ENCODE measurements around the gene TBC1D19.
"Not testable (repeated sequence)": the region's sequence is repeated elsewhere in the genome, so short reads cannot be mapped to it uniquely, and the experiment has no call there.

Gene TBC1D19

GRCh38 chr4:26581341-26581740 lies 2.5 kb upstream of the TBC1D19 start:
- DNase-seq; CTCF ChIA-PET; H3K36me3 ChIP-seq (ENCODE audit: control insufficient read depth in 4 of 4, insufficient read depth in 4 of 4, low read length in 3 of 4); H3K9me3 ChIP-seq (ENCODE audit: control extremely low read depth in 1 of 5, control insufficient read depth in 4 of 5, insufficient read depth in 2 of 5, low read depth in 1 of 5, low read length in 4 of 5); POLR2A ChIA-PET; H3K27ac ChIP-seq (ENCODE audit: insufficient read depth in 1 of 2, low read depth in 1 of 2, low read length in 2 of 2, poor library complexity in 1 of 2, severe bottlenecking in 2 of 2); H3K4me3 ChIP-seq (ENCODE audit: control insufficient read depth in 1 of 7, extremely low read depth in 1 of 7, insufficient read depth in 4 of 7, low read depth in 2 of 7, low read length in 6 of 7); H3K27me3 ChIP-seq (replicated peaks in 2 of 5; ENCODE audit: control insufficient read depth in 4 of 5, insufficient read depth in 5 of 5, low read length in 4 of 5): not testable (repeated sequence)
- no CpG with 5 or more reads among the region's 4 CpGs for WGBS (ENCODE audit: insufficient coverage)
- peaks cover 5 to 14% (median 7%) of the 10 kb centered on the region in 4 experiments for H3K4me1 ChIP-seq (ENCODE audit: control extremely low read depth in 1 of 4, control insufficient read depth in 4 of 4, insufficient read depth in 4 of 4, low read length in 3 of 4)

DNA sequence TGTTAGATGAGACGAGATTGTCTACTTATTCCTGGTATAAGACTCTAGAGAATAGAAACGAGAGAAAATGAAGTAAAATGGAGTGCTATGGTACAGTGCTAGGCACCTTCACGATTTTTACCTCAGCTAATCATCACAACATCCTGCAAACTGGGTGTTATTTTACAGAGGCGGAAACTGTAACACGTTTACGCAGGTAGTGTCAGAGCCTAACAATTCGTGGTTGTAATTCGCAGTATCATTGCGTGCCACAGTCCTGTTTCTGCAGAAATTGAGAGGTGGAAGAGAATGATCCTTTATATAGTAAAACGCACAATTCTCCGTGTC lies 383 bp upstream of the TBC1D19 start:
- Histone ChIP-seq H3K4me3 (ENCODE audit: control insufficient read depth in 1 of 7, extremely low read depth in 1 of 7, insufficient read depth in 4 of 7, low read depth in 2 of 7, low read length in 6 of 7) (peak overlapping the region; percentile 73 to 99 (median 87)), H3K4me1 (ENCODE audit: control extremely low read depth in 1 of 4, control insufficient read depth in 4 of 4, insufficient read depth in 4 of 4, low read length in 3 of 4) (peaks cover 5 to 14% (median 7%) of the 10 kb centered on the region in 4 experiments), H3K27ac (ENCODE audit: insufficient read depth in 1 of 2, low read depth in 1 of 2, low read length in 2 of 2, poor library complexity in 1 of 2, severe bottlenecking in 2 of 2) (peak overlapping the region; percentile 44 to 76), H3K27me3 (replicated peaks in 2 of 5; ENCODE audit: control insufficient read depth in 4 of 5, insufficient read depth in 5 of 5, low read length in 4 of 5) (no peaks in the 10 kb centered on the region), H3K9me3 (ENCODE audit: control extremely low read depth in 1 of 5, control insufficient read depth in 4 of 5, insufficient read depth in 2 of 5, low read depth in 1 of 5, low read length in 4 of 5) (no peaks in the 10 kb centered on the region), H3K36me3 (ENCODE audit: control insufficient read depth in 4 of 4, insufficient read depth in 4 of 4, low read length in 3 of 4) (no peaks in the 10 kb centered on the region)
- WGBS (ENCODE audit: insufficient coverage): 0% methylated on average over 7 of the region's 11 CpGs
- DNase-seq: no peak
- ChIA-PET POLR2A (interaction anchor here (0.7 kb wide), 1 partner anchor 244 kb away, joined by 8 read pairs; no protein-coding TSS in a partner anchor), CTCF (interaction anchor here (0.8 to 0.9 kb wide), 2 partner anchors 140 to 164 kb away, joined by 3 read pairs; no protein-coding TSS in a partner anchor)

DNA sequence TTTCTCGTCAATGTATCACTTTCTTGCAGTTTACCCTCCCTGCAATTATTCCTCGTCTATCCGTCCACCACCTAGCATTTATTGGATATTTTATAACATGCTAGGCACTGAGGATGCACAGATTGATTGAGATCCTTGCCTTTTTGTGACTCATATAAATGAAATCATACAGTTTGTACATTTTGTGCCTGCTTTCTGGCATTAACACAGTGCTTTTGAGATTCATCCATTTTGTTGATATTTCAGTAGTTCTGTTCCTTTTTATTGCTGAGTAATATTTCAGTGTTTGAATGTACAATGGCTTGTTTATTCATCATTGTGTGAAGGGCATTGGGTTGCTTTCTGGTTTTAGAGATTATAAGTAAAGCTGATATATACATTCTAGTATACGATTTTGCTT lies 841 bp downstream of the TBC1D19 start:
- Histone ChIP-seq H3K4me3 (ENCODE audit: control insufficient read depth in 1 of 7, extremely low read depth in 1 of 7, insufficient read depth in 4 of 7, low read depth in 2 of 7, low read length in 6 of 7) (peak overlapping the region in 6 of 7 experiments; percentile 83 to 99 (median 90)), H3K36me3 (ENCODE audit: control insufficient read depth in 4 of 4, insufficient read depth in 4 of 4, low read length in 3 of 4) (no peaks in the 10 kb centered on the region), H3K27me3 (replicated peaks in 2 of 5; ENCODE audit: control insufficient read depth in 4 of 5, insufficient read depth in 5 of 5, low read length in 4 of 5) (no peaks in the 10 kb centered on the region), H3K4me1 (ENCODE audit: control extremely low read depth in 1 of 4, control insufficient read depth in 4 of 4, insufficient read depth in 4 of 4, low read length in 3 of 4) (peaks cover 5 to 14% (median 7%) of the 10 kb centered on the region in 4 experiments), H3K27ac (ENCODE audit: insufficient read depth in 1 of 2, low read depth in 1 of 2, low read length in 2 of 2, poor library complexity in 1 of 2, severe bottlenecking in 2 of 2) (no peak overlapping the region), H3K9me3 (ENCODE audit: control extremely low read depth in 1 of 5, control insufficient read depth in 4 of 5, insufficient read depth in 2 of 5, low read depth in 1 of 5, low read length in 4 of 5) (no peaks in the 10 kb centered on the region)
- ChIA-PET POLR2A (no interaction called here), CTCF (no interaction called here)
- no CpG with 5 or more reads among the region's 4 CpGs for WGBS (ENCODE audit: insufficient coverage)
- peak in 2 of 3 donors; percentile 4 to 15 for DNase-seq

- Histone ChIP-seq H3K4me3 (ENCODE audit: control insufficient read depth in 1 of 7, extremely low read depth in 1 of 7, insufficient read depth in 4 of 7, low read depth in 2 of 7, low read length in 6 of 7) (no peak overlapping the region), H3K9me3 (ENCODE audit: control extremely low read depth in 1 of 5, control insufficient read depth in 4 of 5, insufficient read depth in 2 of 5, low read depth in 1 of 5, low read length in 4 of 5) (peaks cover 0 to under 1% (median 0%) of the 10 kb centered on the region in 5 experiments), H3K36me3 (ENCODE audit: control insufficient read depth in 4 of 4, insufficient read depth in 4 of 4, low read length in 3 of 4) (no peaks in the 10 kb centered on the region), H3K27ac (ENCODE audit: insufficient read depth in 1 of 2, low read depth in 1 of 2, low read length in 2 of 2, poor library complexity in 1 of 2, severe bottlenecking in 2 of 2) (no peak overlapping the region), H3K27me3 (replicated peaks in 2 of 5; ENCODE audit: control insufficient read depth in 4 of 5, insufficient read depth in 5 of 5, low read length in 4 of 5) (no peaks in the 10 kb centered on the region), H3K4me1 (ENCODE audit: control extremely low read depth in 1 of 4, control insufficient read depth in 4 of 4, insufficient read depth in 4 of 4, low read length in 3 of 4) (peaks cover 0 to 1% (median under 1%) of the 10 kb centered on the region in 4 experiments)
- WGBS (ENCODE audit: insufficient coverage): no CpG with 5 or more reads among the region's 2 CpGs
- CTCF ChIA-PET: no interaction called here
- POLR2A ChIA-PET: no interaction called here
- no peak for DNase-seq
Observed at GRCh38 chr4:26589705-26590104, 5.8 kb downstream of the TBC1D19 start.

DNA sequence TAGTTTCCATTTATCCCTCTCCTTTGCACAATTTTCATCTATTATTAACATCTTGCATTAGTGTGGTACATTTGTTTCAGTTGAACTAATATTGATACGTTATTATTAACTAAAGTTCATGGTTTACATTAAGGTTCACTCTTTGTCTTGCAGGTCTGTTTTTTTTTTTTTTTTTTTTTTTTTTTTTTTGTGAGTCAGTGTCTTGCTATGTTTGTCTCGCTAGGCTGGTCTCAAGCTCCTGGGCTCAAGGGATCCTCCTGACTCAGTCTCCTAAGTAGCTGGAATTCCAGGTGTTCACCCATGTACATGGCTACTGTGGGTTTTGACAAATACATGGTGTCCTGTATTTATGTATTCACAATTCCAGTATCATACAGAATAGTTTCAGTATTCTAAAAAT lies 6.8 kb downstream of the TBC1D19 start:
- no peaks in the 10 kb centered on the region for H3K4me1 ChIP-seq (ENCODE audit: control extremely low read depth in 1 of 4, control insufficient read depth in 4 of 4, insufficient read depth in 4 of 4, low read length in 3 of 4)
- WGBS (ENCODE audit: insufficient coverage): no CpG with 5 or more reads among the region's 2 CpGs
- ChIA-PET POLR2A (interaction anchor here (0.5 kb wide), 1 partner anchor 1095 kb away, joined by 4 read pairs; no protein-coding TSS in a partner anchor), CTCF (no interaction called here)
- DNase-seq: no peak
- no peak overlapping the region for H3K27ac ChIP-seq (ENCODE audit: insufficient read depth in 1 of 2, low read depth in 1 of 2, low read length in 2 of 2, poor library complexity in 1 of 2, severe bottlenecking in 2 of 2)
- no peaks in the 10 kb centered on the region for H3K36me3 ChIP-seq (ENCODE audit: control insufficient read depth in 4 of 4, insufficient read depth in 4 of 4, low read length in 3 of 4)
- no peak overlapping the region for H3K4me3 ChIP-seq (ENCODE audit: control insufficient read depth in 1 of 7, extremely low read depth in 1 of 7, insufficient read depth in 4 of 7, low read depth in 2 of 7, low read length in 6 of 7)
- H3K27me3 ChIP-seq (replicated peaks in 2 of 5; ENCODE audit: control insufficient read depth in 4 of 5, insufficient read depth in 5 of 5, low read length in 4 of 5): no peaks in the 10 kb centered on the region
- H3K9me3 ChIP-seq (ENCODE audit: control extremely low read depth in 1 of 5, control insufficient read depth in 4 of 5, insufficient read depth in 2 of 5, low read depth in 1 of 5, low read length in 4 of 5): peaks cover 0 to 3% (median 0%) of the 10 kb centered on the region in 5 experiments

DNA sequence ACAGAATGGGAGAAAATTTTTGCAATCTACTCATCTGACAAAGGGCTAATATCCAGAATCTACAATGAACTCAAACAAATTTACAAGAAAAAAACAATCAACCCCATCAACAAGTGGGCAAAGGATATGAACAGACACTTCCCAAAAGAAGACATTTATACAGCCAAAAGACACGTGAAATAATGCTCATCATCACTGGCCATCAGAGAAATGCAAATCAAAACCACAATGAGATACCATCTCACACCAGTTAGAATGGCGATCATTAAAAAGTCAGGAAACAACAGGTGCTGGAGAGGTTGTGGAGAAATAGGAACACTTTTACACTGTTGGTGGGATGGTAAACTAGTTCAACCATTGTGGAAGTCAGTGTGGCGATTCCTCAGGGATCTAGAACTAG lies 9.7 kb downstream of the TBC1D19 start:
- no CpG with 5 or more reads among the region's 3 CpGs for WGBS (ENCODE audit: insufficient coverage)
- H3K27me3 ChIP-seq (replicated peaks in 2 of 5; ENCODE audit: control insufficient read depth in 4 of 5, insufficient read depth in 5 of 5, low read length in 4 of 5); H3K9me3 ChIP-seq (ENCODE audit: control extremely low read depth in 1 of 5, control insufficient read depth in 4 of 5, insufficient read depth in 2 of 5, low read depth in 1 of 5, low read length in 4 of 5); H3K27ac ChIP-seq (ENCODE audit: insufficient read depth in 1 of 2, low read depth in 1 of 2, low read length in 2 of 2, poor library complexity in 1 of 2, severe bottlenecking in 2 of 2); CTCF ChIA-PET; DNase-seq; H3K36me3 ChIP-seq (ENCODE audit: control insufficient read depth in 4 of 4, insufficient read depth in 4 of 4, low read length in 3 of 4); POLR2A ChIA-PET; H3K4me1 ChIP-seq (ENCODE audit: control extremely low read depth in 1 of 4, control insufficient read depth in 4 of 4, insufficient read depth in 4 of 4, low read length in 3 of 4); H3K4me3 ChIP-seq (ENCODE audit: control insufficient read depth in 1 of 7, extremely low read depth in 1 of 7, insufficient read depth in 4 of 7, low read depth in 2 of 7, low read length in 6 of 7): not testable (repeated sequence)

GRCh38 chr4:26594371-26594770 lies 10.5 kb downstream of the TBC1D19 start:
- POLR2A ChIA-PET: no interaction called here
- CTCF ChIA-PET: no interaction called here
- Histone ChIP-seq H3K36me3 (ENCODE audit: control insufficient read depth in 4 of 4, insufficient read depth in 4 of 4, low read length in 3 of 4) (peaks cover 0 to 2% (median 0%) of the 10 kb centered on the region in 4 experiments), H3K9me3 (ENCODE audit: control extremely low read depth in 1 of 5, control insufficient read depth in 4 of 5, insufficient read depth in 2 of 5, low read depth in 1 of 5, low read length in 4 of 5) (peaks cover 0 to 3% (median 0%) of the 10 kb centered on the region in 5 experiments), H3K27me3 (replicated peaks in 2 of 5; ENCODE audit: control insufficient read depth in 4 of 5, insufficient read depth in 5 of 5, low read length in 4 of 5) (no peaks in the 10 kb centered on the region), H3K27ac (ENCODE audit: insufficient read depth in 1 of 2, low read depth in 1 of 2, low read length in 2 of 2, poor library complexity in 1 of 2, severe bottlenecking in 2 of 2) (no peak overlapping the region), H3K4me1 (ENCODE audit: control extremely low read depth in 1 of 4, control insufficient read depth in 4 of 4, insufficient read depth in 4 of 4, low read length in 3 of 4) (no peaks in the 10 kb centered on the region), H3K4me3 (ENCODE audit: control insufficient read depth in 1 of 7, extremely low read depth in 1 of 7, insufficient read depth in 4 of 7, low read depth in 2 of 7, low read length in 6 of 7) (no peak overlapping the region)
- peak in 1 of 3 donors; percentile 23 for DNase-seq
- WGBS (ENCODE audit: insufficient coverage): 94% methylated on average over 3 of the region's 5 CpGs
